ENCODE data around the gene DNAJC28.

GRCh38 chr21:33449616-33450015 lies 41.9 kb downstream of the DNAJC28 start:
- TF ChIP-seq MAX (IDR thresholded peaks at IDR 0.05) (no peak), CREB1 (IDR thresholded peaks at IDR 0.05; ENCODE audit: low read depth) (no peak), EP300 (IDR thresholded peaks at IDR 0.05; ENCODE audit: borderline replicate concordance) (no peak), TCF12 (IDR thresholded peaks at IDR 0.05; ENCODE audit: low read depth) (no peak), USF1 (IDR thresholded peaks at IDR 0.05) (no peak), YY1 (IDR thresholded peaks at IDR 0.05; ENCODE audit: low read depth) (no peak), REST (IDR thresholded peaks at IDR 0.05; ENCODE audit: low read depth) (no peak)

Measured in Ishikawa (cell line).